HL-60 (cell line): ENCODE measurements around the gene POLR2B.

Experiments used
- POLR2AphosphoS5 ChIP-seq: IDR thresholded peaks from 2 replicates; pipeline ENCODE4 v1.6.1; 2012; ENCODE audit warnings: low read depth
- TF ChIP-seq, protein P1 (sequence below): IDR thresholded peaks from one replicate; pipeline ENCODE4 v1.5.1; 2011; ENCODE audit warnings: low read length, control low read depth, inconsistent platforms; ENCODE audit not compliant: insufficient read depth

DNA sequence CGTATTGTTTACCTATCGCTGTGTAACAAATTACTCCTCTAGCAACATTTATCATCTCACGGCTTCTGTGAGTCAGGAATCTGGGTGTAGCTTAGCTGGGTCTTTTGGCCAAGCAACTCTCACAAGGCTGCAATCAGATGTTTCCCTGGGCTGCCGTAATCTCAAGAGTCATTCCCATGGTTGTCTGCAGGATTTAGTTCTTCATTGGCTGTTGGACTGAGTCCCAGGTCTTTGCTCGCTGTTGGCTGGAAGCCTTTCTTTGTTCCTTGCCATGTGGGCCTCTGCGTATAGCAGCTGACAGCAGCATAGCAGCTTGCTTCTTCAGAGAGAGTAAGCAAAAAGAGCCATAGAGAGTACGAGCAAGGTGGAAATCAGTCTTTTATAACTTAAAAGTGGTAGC lies 16.8 kb downstream of the POLR2B start:
- TF ChIP-seq, protein P1, sequence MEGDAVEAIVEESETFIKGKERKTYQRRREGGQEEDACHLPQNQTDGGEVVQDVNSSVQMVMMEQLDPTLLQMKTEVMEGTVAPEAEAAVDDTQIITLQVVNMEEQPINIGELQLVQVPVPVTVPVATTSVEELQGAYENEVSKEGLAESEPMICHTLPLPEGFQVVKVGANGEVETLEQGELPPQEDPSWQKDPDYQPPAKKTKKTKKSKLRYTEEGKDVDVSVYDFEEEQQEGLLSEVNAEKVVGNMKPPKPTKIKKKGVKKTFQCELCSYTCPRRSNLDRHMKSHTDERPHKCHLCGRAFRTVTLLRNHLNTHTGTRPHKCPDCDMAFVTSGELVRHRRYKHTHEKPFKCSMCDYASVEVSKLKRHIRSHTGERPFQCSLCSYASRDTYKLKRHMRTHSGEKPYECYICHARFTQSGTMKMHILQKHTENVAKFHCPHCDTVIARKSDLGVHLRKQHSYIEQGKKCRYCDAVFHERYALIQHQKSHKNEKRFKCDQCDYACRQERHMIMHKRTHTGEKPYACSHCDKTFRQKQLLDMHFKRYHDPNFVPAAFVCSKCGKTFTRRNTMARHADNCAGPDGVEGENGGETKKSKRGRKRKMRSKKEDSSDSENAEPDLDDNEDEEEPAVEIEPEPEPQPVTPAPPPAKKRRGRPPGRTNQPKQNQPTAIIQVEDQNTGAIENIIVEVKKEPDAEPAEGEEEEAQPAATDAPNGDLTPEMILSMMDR: no peak
- TF ChIP-seq POLR2AphosphoS5: no peak
